GM12878 (cell line): ENCODE measurements around the gene MEIS1. TPM values are rescaled to one million over a fixed set of nuclear protein-coding genes. Genes with fewer than 3 reads are reported as not detected.

Experiments used
- ATAC-seq: fragments of 200-7000 bp; cut with Tn5 transposase; 3 replicates; pipeline ENCODE4 v1.9.1; 2020; ENCODE audit warnings: mild to moderate bottlenecking, moderate library complexity
- BruUV-seq: library from RNA; stranded (reverse); fragments of 400-500 nt; replicated peaks from 2 replicates; lab custom pipeline; 2021; lab: Mats Ljungman, UMichigan
- CTCF ChIA-PET: fragments of 300-600 bp; sonication (Branson Sonifier 250); formaldehyde crosslinking; extraction: SDS; loops from one replicate; lab custom pipeline; 2021; ENCODE audit warnings: inconsistent platforms; lab: Yijun Ruan, JAX
- POLR2A ChIA-PET: fragments of 350-600 bp; formaldehyde crosslinking; extraction: SDS; loops from one replicate; lab custom pipeline; 2021; ENCODE audit warnings: inconsistent platforms; lab: Charles Lee
- RAD21 ChIA-PET: fragments of 300-600 bp; sonication (Branson Sonifier 250); formaldehyde crosslinking; loops from one replicate; lab custom pipeline; 2023; ENCODE audit warnings: antibody characterized with exemption; ENCODE audit not compliant: unreplicated experiment; lab: Charles Lee
- SMC1A ChIA-PET: fragments of 300-600 bp; sonication (Branson Sonifier 250); formaldehyde crosslinking; loops from one replicate; lab custom pipeline; 2023; ENCODE audit not compliant: unreplicated experiment, uncharacterized antibody; lab: Charles Lee
- DNase-seq: peaks from one replicate; pipeline ENCODE4 v3.0.0-alpha.2; 2011; ENCODE audit warnings: low read depth, low spot score
- FAIRE-seq: peaks from 3 replicates; lab custom pipeline; 2011; peaks lifted over from hg19 to GRCh38; lab: Jason Lieb, UNC
- H2AFZ ChIP-seq: 2 replicates; pipeline ENCODE4 v1.6.0; 2011; ENCODE audit warnings: low read depth, low read length, control low read depth; ENCODE audit not compliant: control insufficient read depth
- H3K27ac ChIP-seq: 2 replicates; pipeline ENCODE4 v1.5.1; 2011; ENCODE audit warnings: control low read depth; ENCODE audit not compliant: control insufficient read depth, insufficient read depth
- H3K27me3 ChIP-seq, 2 experiments: replicated peaks in 1 of 2; 2 replicates each; pipeline versions ENCODE4 v1.6.0 to v1.6.1; 2011; ENCODE audit warnings: low read length in 1 of 2; ENCODE audit not compliant: control insufficient read depth in 2 of 2, insufficient read depth in 2 of 2
- H3K36me3 ChIP-seq, 2 experiments: 2 replicates each; pipeline ENCODE4 v1.5.1; 2011; ENCODE audit warnings: low read length in 1 of 2; ENCODE audit not compliant: control insufficient read depth in 2 of 2, insufficient read depth in 2 of 2
- H3K4me1 ChIP-seq: 2 replicates; pipeline ENCODE4 v1.6.1; 2011; ENCODE audit warnings: mild to moderate bottlenecking, low read length, moderate library complexity, mixed read lengths; ENCODE audit not compliant: control insufficient read depth, insufficient read depth
- H3K4me2 ChIP-seq: 2 replicates; pipeline ENCODE4 v1.6.0; 2011; ENCODE audit warnings: control low read depth; ENCODE audit not compliant: control insufficient read depth, insufficient read depth
- H3K4me3 ChIP-seq: fragments of 200-600 bp; sonication (generic); 2 replicates; pipeline ENCODE4 v1.5.1; 2016
- H3K79me2 ChIP-seq: 2 replicates; pipeline ENCODE4 v1.6.0; 2011; ENCODE audit warnings: low read length; ENCODE audit not compliant: control insufficient read depth, insufficient read depth
- H3K9ac ChIP-seq: 2 replicates; pipeline ENCODE4 v1.8.0; 2011; ENCODE audit warnings: low read length, control low read depth, mixed read lengths; ENCODE audit not compliant: control insufficient read depth, insufficient read depth
- H3K9me3 ChIP-seq: replicated peaks from 3 replicates; pipeline ENCODE4 v1.5.1; 2011; ENCODE audit warnings: mild to moderate bottlenecking, low read length; ENCODE audit not compliant: control insufficient read depth, insufficient read depth
- H4K20me1 ChIP-seq: 2 replicates; pipeline ENCODE4 v1.6.0; 2011; ENCODE audit not compliant: control insufficient read depth, insufficient read depth
- CEBPB ChIP-seq, 2 experiments: fragments of 150-350 bp in 1 of 2; IDR thresholded peaks; 2 replicates each; pipeline ENCODE4 v1.6.1; 2012 to 2014; ENCODE audit warnings: low read depth in 2 of 2, low read length in 2 of 2, borderline replicate concordance in 1 of 2, inconsistent platforms in 1 of 2
- DPF2 ChIP-seq: fragments of 450-650 bp; IDR thresholded peaks from 2 replicates; pipeline ENCODE4 v1.6.1; 2017; ENCODE audit warnings: mild to moderate bottlenecking
- EP300 ChIP-seq, 2 experiments: fragments of 150-350 bp in 1 of 2; IDR thresholded peaks; 2 replicates each; pipeline ENCODE4 v1.6.1; 2011 to 2012; ENCODE audit warnings: low read depth in 2 of 2, low read length in 2 of 2, borderline replicate concordance in 1 of 2, improper control_type of control experiment in 1 of 2, inconsistent platforms in 1 of 2; ENCODE audit not compliant: control insufficient read depth in 1 of 2
- KLF5 ChIP-seq: fragments of 450-650 bp; IDR thresholded peaks from 2 replicates; pipeline ENCODE4 v1.6.1; 2014; ENCODE audit warnings: mild to moderate bottlenecking; ENCODE audit not compliant: partially characterized antibody
- RELA ChIP-seq: fragments of 450-650 bp; IDR thresholded peaks from 2 replicates; pipeline ENCODE4 v1.8.0; 2014; ENCODE audit warnings: borderline replicate concordance; ENCODE audit not compliant: partially characterized antibody
- RELB ChIP-seq: fragments of 450-650 bp; IDR thresholded peaks from 2 replicates; pipeline ENCODE4 v1.6.1; 2017; ENCODE audit warnings: low read depth, mild to moderate bottlenecking, moderate library complexity
- REST ChIP-seq: IDR thresholded peaks from 2 replicates; pipeline ENCODE4 v1.6.1; 2012; ENCODE audit warnings: mild to moderate bottlenecking, low read depth, low read length
- ZNF207 ChIP-seq: fragments of 450-650 bp; IDR thresholded peaks from 2 replicates; pipeline ENCODE4 v1.6.1; 2014; ENCODE audit warnings: antibody characterized with exemption, mild to moderate bottlenecking, borderline replicate concordance
- WGBS: methylation state at CpG from one replicate; pipeline ENCODE4 v1.1.6; 2016; ENCODE audit warnings: low lambda C conversion rate; ENCODE audit not compliant: insufficient replicate concordance, insufficient coverage; ENCODE audit errors: missing lambda C conversion rate; 5-methylcytosine and 5-hydroxymethylcytosine counted together
- in situ Hi-C: fragments of 300-500 bp; cut with MboI; formaldehyde crosslinking; loops from 9 replicates; pipeline ENCODE4 v1.14.3; 2018; ENCODE audit warnings: mixed read lengths
- intact Hi-C: fragments of 100-400 bp; cut with micrococcal nuclease; formaldehyde crosslinking; loops from one replicate; pipeline ENCODE4 v1.14.2; 2022; ENCODE audit not compliant: unreplicated experiment
- polyA plus RNA-seq, 11 experiments: library from polyadenylated mRNA; depleted of rRNA in 4 of 11; unstranded in 6 of 11; stranded (reverse) in 5 of 11; fragments of >200 nt; fragmentation: Nextera tagmentation in 4 of 11; fragmentation: Illumina TruSeq in 1 of 11; extraction: Ambion mirVana in 4 of 11; extraction: Trizol in 1 of 11; gene quantifications; 1 replicate in 1 of 11; 2 replicates in 10 of 11; pipeline versions ENCODE4 v1.2.1 to v1.2.3, GENCODE V29; 2011 to 2016; ENCODE audit warnings: inconsistent platforms in 2 of 11, missing spikeins in 2 of 11, low read depth in 1 of 11
- total RNA-seq, 4 experiments: library from RNA; depleted of rRNA in 3 of 4; stranded (reverse); fragments of >200 nt in 3 of 4; fragmentation: Illumina TruSeq in 1 of 4; extraction: Trizol in 1 of 4; gene quantifications; 2 replicates each; pipeline versions ENCODE4 v1.2.1 to v1.2.3, GENCODE V29; 2013 to 2021

MEIS1 gene
- total and polyA plus RNA-seq, 10 of the 15 experiments (the other 5 are each of a cell fraction or from before 2014, with no cell fraction given): 0.04 to 0.31 (median 0.14) TPM; not detected in 6

- intact Hi-C loops (no loop called here), in situ Hi-C loops (no loop called here)
- DNase-seq: no peak
- POLR2A ChIA-PET: no interaction called here
- no TSS peak for BruUV-seq
- WGBS: 0% methylated on average over 2 of the region's 2 CpGs
- Histone ChIP-seq H3K79me2 (no peaks in the 10 kb centered on the region), H3K4me2 (no peak overlapping the region), H3K4me3 (no peak overlapping the region), H2AFZ (no peak overlapping the region), H3K36me3 (no peaks in the 10 kb centered on the region), H3K9me3 (no peaks in the 10 kb centered on the region), H3K9ac (no peak overlapping the region)
- TF ChIP-seq REST (no peak), RELA (no peak), ZNF207 (no peak), DPF2 (no peak), EP300 (IDR thresholded peaks at IDR 0.05; ENCODE audit: borderline replicate concordance in 1 of 2, control insufficient read depth in 1 of 2, low read depth in 2 of 2, low read length in 2 of 2) (no peak), KLF5 (no peak), RELB (no peak), CEBPB (IDR thresholded peaks at IDR 0.05; ENCODE audit: borderline replicate concordance in 1 of 2, low read depth in 2 of 2, low read length in 2 of 2) (no peak)
- TF ChIP-seq, all 136 proteins: peak for 0
- ChIA-PET SMC1A (no interaction called here), CTCF (no interaction called here), RAD21 (no interaction called here)
- Histone ChIP-seq H3K27me3 (no peaks in the 10 kb centered on the region), H3K4me1 (no peaks in the 10 kb centered on the region), H4K20me1 (no peaks in the 10 kb centered on the region), H3K27ac (no peak overlapping the region)
- ATAC-seq: no peak
- FAIRE-seq: no peak
Observed at GRCh38 chr2:66523990-66524389, 89.1 kb downstream of the MEIS1 start.
